Left lung (tissue), 10 donors: Measurements from ENCODE around the gene DNAJC12. TPM values are rescaled to one million over a fixed set of nuclear protein-coding genes. Genes with fewer than 3 reads are reported as not detected.
"Not testable (repeated sequence)": the region's sequence is repeated elsewhere in the genome, so short reads cannot be mapped to it uniquely, and the experiment has no call there.

ENCODE experiments used
- ATAC-seq: fragments of 200-7000 bp; cut with Tn5 transposase; one replicate; pipeline ENCODE4 v1.9.1; 2020; ENCODE audit warnings: moderate library complexity
- DNase-seq, 4 donors: peaks; one replicate each; pipeline ENCODE4 v3.0.0-alpha.2; 2013 to 2020
- H3K27ac ChIP-seq, 2 donors: fragments of 200-600 bp; sonication (generic) in 1 of 2; one replicate each; pipeline versions ENCODE4 v1.5.0 to v1.8.0; 2020 to 2021
- H3K27me3 ChIP-seq, 2 donors: fragments of 200-600 bp; sonication (generic) in 1 of 2; one replicate each; pipeline versions ENCODE4 v1.5.0 to v1.8.0; 2020 to 2021
- H3K36me3 ChIP-seq, 2 donors: fragments of 200-600 bp; sonication (generic) in 1 of 2; one replicate each; pipeline versions ENCODE4 v1.5.0 to v1.8.0; 2020 to 2021
- H3K4me1 ChIP-seq, 2 donors: fragments of 200-600 bp; one replicate each; pipeline ENCODE4 v1.8.0; 2021
- H3K4me3 ChIP-seq, 2 donors: fragments of 200-600 bp; sonication (generic) in 1 of 2; one replicate each; pipeline versions ENCODE4 v1.5.0 to v1.8.0; 2020 to 2021; ENCODE audit warnings: mild to moderate bottlenecking in 1 of 2
- H3K9me3 ChIP-seq, 2 donors: fragments of 200-600 bp; sonication (generic) in 1 of 2; one replicate each; pipeline versions ENCODE4 v1.5.0 to v1.8.0; 2020 to 2021
- intact Hi-C, 2 donors: fragments of 100-400 bp; cut with DNase I; formaldehyde crosslinking; loops; one replicate each; pipeline versions ENCODE4 v1.11.2 to v1.14.2; 2022
- polyA plus RNA-seq, 6 donors: library from polyadenylated mRNA; unstranded; fragments of 120-200 nt; gene quantifications; one replicate each; pipeline ENCODE4 v1.2.1, GENCODE V29; 2013; ENCODE audit not compliant: insufficient read length in 6 of 6
- total RNA-seq, 2 donors: library from RNA; stranded (reverse); fragmentation: NEBNext Ultra II Directional; extraction: Animal tissue kit (Norgen Biotek cat#: 25700); gene quantifications; one replicate each; pipeline ENCODE4 v1.2.1, GENCODE V29; 2021
- TF ChIP-seq, protein P1 (sequence below), 2 donors: fragments of 200-600 bp; sonication (generic) in 1 of 2; IDR thresholded peaks; one replicate each; pipeline versions ENCODE4 v1.5.0 to v1.8.0; 2021; ENCODE audit warnings: antibody characterized with exemption in 2 of 2
- donor health status: DM: no; HTN: yes; CAD: no.
- donor health status: DM: no; HTN: no; CAD: no.

DNAJC12 gene
- total and polyA plus RNA-seq, 8 donors, result 2.4 to 9.0 (median 7.4) TPM

DNA sequence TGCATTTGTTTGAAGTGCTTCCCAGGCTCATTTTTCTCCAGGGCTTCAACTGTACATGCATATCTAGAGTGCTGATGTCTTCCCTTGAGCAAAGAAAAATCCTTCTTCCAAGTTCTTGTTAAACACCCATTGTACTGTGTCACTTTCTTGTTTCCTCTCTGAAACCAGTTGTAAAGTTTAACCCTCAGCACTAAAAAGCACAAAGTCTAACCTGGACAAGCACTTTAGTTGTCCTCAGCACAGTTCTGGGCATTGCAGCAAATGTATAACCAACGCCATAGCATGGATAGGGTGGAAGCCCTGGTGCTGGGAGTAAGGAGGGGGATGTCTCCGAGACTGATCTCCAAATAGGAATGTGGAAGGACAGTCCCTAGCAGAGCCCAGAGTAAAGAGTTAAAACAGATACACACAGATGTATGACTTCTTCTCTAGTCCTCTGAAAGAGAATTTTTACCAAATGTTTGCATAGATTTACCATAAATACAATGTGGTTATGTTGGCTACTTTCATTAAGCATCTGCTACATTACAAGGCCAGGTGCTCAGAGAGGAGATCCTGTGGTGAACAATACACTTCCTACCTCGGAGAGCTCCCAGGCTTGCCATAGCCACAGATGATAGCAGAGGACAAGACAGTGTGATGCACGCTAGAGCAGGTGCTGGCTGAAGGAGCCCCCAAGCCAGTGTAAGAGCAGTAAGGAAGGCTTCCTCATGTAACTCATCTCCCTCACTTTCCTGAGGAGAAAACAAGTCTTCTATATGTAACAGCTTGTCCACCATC, 57.0 kb downstream of the DNAJC12 start:
- Histone ChIP-seq H3K9me3 (no peaks in the 10 kb centered on the region), H3K4me3 (no peak overlapping the region), H3K27ac (no peak overlapping the region), H3K4me1 (no peaks in the 10 kb centered on the region), H3K27me3 (no peaks in the 10 kb centered on the region), H3K36me3 (no peaks in the 10 kb centered on the region)
- TF ChIP-seq, protein P1, sequence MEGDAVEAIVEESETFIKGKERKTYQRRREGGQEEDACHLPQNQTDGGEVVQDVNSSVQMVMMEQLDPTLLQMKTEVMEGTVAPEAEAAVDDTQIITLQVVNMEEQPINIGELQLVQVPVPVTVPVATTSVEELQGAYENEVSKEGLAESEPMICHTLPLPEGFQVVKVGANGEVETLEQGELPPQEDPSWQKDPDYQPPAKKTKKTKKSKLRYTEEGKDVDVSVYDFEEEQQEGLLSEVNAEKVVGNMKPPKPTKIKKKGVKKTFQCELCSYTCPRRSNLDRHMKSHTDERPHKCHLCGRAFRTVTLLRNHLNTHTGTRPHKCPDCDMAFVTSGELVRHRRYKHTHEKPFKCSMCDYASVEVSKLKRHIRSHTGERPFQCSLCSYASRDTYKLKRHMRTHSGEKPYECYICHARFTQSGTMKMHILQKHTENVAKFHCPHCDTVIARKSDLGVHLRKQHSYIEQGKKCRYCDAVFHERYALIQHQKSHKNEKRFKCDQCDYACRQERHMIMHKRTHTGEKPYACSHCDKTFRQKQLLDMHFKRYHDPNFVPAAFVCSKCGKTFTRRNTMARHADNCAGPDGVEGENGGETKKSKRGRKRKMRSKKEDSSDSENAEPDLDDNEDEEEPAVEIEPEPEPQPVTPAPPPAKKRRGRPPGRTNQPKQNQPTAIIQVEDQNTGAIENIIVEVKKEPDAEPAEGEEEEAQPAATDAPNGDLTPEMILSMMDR (IDR thresholded peaks at IDR 0.05), result no peak
- no peak for DNase-seq
- intact Hi-C loops, result no loop called here
- ATAC-seq, result no peak

DNA sequence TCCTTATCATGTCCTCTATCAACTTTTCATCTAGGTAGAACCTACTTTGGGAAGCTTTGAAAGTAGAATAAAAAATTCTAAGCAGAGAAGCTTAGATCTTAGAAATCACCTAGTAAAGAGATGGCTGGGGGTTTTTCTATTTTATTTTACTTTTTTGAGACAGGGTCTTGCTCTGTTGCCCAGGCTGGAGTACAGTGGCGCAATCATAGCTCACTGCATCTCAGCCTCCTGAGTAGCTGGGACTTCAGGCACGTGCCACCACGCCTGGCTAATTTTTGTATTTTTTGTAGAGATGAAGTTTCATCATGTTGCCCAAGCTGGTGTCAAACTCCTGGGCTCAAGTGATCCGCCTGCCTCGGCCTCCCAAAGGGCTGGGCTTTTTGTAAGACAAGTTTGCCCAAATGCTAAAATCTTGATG, 57.8 kb downstream of the DNAJC12 start:
- H3K27ac ChIP-seq, H3K27me3 ChIP-seq, intact Hi-C loops, H3K9me3 ChIP-seq, ATAC-seq, H3K4me1 ChIP-seq, DNase-seq, H3K36me3 ChIP-seq, H3K4me3 ChIP-seq: not testable (repeated sequence)

DNA sequence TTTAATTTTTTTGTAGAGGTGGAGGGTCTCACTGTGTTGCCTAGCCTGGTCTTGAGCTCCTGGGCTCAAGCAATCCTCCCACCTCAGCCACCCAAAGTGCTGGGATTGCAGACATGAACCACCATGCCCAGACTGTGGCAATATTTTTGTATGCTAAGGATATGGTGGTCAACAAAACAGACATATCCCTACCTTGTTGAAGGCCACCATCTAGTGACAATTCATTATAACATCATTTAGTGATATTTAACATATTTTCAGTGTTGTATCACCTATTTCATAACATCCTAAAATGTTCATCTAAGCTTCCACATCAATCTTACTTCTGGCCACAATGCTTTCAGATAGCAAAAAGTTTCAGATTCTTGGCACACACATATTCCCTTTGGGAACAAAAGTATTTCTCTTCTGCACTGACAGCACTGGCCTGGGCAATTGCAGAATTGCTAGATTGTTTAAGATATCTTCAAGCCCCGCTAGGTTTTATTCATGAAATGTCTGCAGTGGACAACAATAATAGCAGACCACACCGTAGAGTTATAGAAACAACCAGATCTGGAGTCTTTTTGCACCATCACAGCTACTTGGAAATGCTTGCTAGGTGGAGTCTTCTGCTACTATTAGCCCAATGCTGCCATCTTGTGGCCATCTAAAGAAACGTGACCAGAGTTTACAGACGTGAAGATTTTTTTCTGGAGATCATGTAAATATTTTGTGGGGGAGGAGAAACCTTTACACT, 58.4 kb downstream of the DNAJC12 start:
- intact Hi-C loops, result loop anchor here in 1 of 2 donors (5.0 kb wide), 1 partner anchor 82 kb away; the partner anchor contains the start of gene CTNNA3
- Histone ChIP-seq H3K36me3 (no peaks in the 10 kb centered on the region), H3K4me3 (no peak overlapping the region), H3K27ac (no peak overlapping the region), H3K4me1 (no peaks in the 10 kb centered on the region), H3K9me3 (no peaks in the 10 kb centered on the region), H3K27me3 (no peaks in the 10 kb centered on the region)
- ATAC-seq (peak; percentile 92), DNase-seq (peak in 2 of 4 donors; percentile 69 to 84)
- TF ChIP-seq, protein P1 (IDR thresholded peaks at IDR 0.05), result peak; percentile 66 to 71

DNA sequence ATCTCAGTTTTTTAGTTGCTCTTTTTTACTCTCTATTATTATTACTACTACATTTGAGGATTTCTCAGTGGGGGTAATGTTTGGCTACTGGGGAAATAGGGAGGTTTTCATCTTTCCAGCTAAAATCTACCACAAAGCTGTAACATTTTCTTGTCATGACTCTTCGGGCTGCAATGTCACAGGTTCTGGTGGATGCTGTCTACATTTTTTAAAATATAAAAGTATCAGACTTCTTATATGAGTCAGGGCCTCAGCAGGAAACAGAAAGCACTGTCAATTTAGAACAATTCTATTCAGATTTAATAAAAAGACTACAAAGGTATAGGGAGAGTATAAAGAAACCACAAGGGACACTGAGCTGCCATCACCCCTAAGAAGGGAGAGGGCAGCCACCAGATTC, 61.6 kb downstream of the DNAJC12 start:
- Histone ChIP-seq H3K4me3 (no peak overlapping the region), H3K27me3 (no peaks in the 10 kb centered on the region), H3K4me1 (no peaks in the 10 kb centered on the region), H3K9me3 (no peaks in the 10 kb centered on the region), H3K27ac (no peak overlapping the region), H3K36me3 (no peaks in the 10 kb centered on the region)
- no peak for DNase-seq
- intact Hi-C loops, result loop anchor here in 1 of 2 donors (5.0 kb wide), 1 partner anchor 79 kb away; the partner anchor contains the start of gene CTNNA3
- TF ChIP-seq, protein P1 (IDR thresholded peaks at IDR 0.05), result no peak
- no peak for ATAC-seq

DNA sequence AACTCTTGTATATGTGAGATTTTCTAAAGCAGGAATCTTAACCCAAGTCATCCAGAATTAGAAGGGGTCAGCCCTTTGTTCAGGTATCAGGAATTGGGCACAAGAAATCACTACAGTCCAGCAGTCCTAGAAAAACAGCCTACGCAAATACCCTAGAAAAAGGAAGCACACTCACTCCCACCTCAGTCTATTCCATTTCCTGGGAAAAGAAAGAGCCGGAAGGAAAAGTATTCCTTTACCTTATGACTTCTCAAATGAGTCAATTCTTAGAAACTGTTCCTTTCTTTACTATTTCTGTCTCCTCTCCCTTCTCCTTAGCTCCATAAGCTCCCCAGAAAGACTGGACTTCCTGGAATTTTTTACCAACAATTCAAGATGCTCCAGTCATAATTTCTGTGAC, 62.7 kb downstream of the DNAJC12 start:
- intact Hi-C loops, result loop anchor here in 1 of 2 donors (5.0 kb wide), 1 partner anchor 78 kb away; the partner anchor contains the start of gene CTNNA3
- TF ChIP-seq, protein P1 (IDR thresholded peaks at IDR 0.05), result no peak
- no peak for ATAC-seq

More for the DNA sequence above, 62.7 kb downstream of the DNAJC12 start:
- H3K27me3 ChIP-seq, result no peaks in the 10 kb centered on the region
- no peaks in the 10 kb centered on the region for H3K36me3 ChIP-seq
- DNase-seq, result no peak
- H3K27ac ChIP-seq, result no peak overlapping the region
- H3K4me1 ChIP-seq, result no peaks in the 10 kb centered on the region
- no peaks in the 10 kb centered on the region for H3K9me3 ChIP-seq
- no peak overlapping the region for H3K4me3 ChIP-seq
